Camera-type eye (tissue), 1 donor: ENCODE measurements around the gene DEDD2. TPM values are rescaled to one million over a fixed set of nuclear protein-coding genes. Genes with fewer than 3 reads are reported as not detected.

Source experiments
- total RNA-seq: library from RNA; depleted of rRNA; stranded (reverse); fragments of >200 nt; gene quantifications from one replicate; pipeline ENCODE4 v1.2.3, GENCODE V29; 2014

The DEDD2 gene
- total RNA-seq: 40.6 TPM

GRCh38 chr19:42217520-42218437 is at the start of gene DEDD2:
Gene DEDD2, minus strand, starts transcription at chr19:42217677. Its CDS starts 670 bp downstream, at chr19:42217007.

GRCh38 chr19:42254850-42255765 is 37.6 kb upstream of the DEDD2 start, which contains the start of gene ERF:
Gene ERF, minus strand, starts transcription at chr19:42255128. Its CDS starts 129 bp downstream, at chr19:42254999.

DNA sequence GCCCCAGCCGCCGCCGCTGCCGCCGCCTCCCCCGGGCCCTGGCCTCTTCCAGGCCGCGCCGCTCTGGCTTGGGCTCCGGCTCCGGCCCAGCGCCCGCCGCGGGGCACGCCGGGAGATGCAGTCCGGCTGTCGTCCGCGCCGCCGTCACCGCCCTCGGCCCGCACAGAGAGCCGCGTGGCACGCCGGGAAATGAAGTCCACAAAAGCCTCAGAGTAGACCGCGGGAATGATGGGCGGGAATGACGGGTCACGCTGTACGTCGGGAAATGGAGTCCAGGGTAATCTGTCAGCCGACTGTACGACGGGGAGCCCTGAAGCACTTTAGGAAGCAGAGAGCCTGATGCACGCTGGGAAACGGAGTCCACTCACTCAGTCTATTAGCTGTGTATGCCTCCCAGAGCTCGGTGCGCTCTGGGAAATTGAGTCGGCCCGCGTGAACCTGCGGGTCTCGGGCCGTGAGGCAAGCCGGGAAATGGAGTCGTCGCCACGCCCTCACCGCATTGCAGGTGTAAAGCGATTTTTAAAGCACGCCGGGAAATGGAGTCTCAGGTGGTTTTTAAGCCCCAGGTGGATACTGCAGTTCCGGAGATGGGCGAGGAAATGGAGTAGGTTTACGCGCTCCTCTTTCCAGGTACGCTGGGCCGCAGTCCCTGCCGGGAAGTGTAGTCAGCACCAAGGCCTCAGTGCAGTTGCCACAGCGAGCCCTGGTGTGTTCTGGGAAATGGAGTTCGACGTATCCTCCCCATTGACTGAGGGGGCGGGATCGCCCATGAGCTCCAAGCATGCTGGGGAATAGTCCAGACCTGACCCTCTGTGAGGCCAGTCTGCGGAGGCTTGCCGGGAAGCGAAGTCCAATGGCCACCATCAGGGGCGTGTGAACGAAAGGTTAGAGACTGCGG is 25.3 kb upstream of the DEDD2 start, which contains the start of gene GSK3A:
Gene GSK3A (minus strand): TSS at position 91 of the 898 bp plus-strand sequence. CDS start 137 bp downstream, outside the sequence.

DNA sequence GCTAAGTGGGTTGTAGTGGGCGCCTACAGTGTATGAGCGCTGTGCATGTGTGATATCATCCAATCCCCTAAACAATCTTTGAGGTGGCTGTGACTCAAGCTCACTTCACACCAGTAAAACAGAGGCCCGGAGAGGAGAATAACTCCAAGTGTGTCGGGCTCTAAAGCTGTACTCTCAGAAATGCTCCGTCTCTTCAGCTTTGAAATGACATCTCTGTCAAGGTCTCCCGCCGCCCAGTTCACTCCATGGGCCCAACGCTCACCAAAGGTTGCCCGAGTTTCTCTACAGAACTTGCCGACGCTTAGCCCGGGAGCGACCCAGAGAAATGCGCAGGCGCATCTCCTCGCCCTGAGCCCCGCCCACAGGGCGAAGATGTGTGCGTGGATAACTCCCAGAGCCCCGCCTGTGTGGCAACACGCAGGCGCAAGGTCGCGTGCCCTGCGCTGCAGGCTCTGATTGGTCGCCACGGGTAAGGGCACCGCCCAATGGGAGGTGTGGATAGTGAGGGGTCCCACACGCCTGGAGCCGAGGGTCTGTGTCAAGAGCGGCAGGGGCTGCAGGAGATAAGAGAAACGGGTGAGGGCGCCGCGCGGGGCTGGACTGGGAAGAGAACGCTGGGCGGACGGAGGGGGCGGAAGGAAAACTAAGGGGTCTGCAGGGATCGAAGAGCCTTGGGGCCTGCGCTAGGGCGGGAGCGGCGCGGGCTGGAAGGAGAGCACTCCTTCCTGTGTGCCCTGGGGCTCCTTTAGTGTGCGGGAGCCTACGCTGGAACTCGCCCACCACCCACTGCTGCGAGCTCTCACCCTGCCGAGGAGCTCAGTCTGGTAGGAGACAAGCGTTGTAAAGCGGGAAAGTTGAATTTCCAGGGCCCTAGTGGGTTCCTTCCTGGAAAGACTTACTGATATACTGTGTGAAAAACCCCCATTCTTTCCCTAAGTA is 2.6 kb upstream of the DEDD2 start, which contains the start of gene ZNF526:
Gene ZNF526 (plus strand): TSS at position 501 of the 939 bp plus-strand sequence. CDS start 4,092 bp downstream, outside the sequence.

Other genes with a start within 250 kb of the DEDD2 start
- gene ATP1A3, start 223.4 kb downstream of the DEDD2 start, total RNA-seq: 243 TPM
- gene GRIK5, start 147.5 kb downstream of the DEDD2 start, total RNA-seq: 21.4 TPM
- 21.3 TPM for gene ZNF574, start 141.5 kb downstream of the DEDD2 start, total RNA-seq
- 3.2 TPM for gene POU2F2, start 85.2 kb downstream of the DEDD2 start, total RNA-seq
- gene ZNF526, start 2.6 kb upstream of the DEDD2 start, total RNA-seq: 10.9 TPM
- 34.3 TPM for gene GSK3A, start 24.9 kb upstream of the DEDD2 start, total RNA-seq
- gene ERF, start 37.5 kb upstream of the DEDD2 start, total RNA-seq: 38.5 TPM
- gene CIC, start 51.6 kb upstream of the DEDD2 start, total RNA-seq: 65.5 TPM
- not detected for gene PRR19, start 84.5 kb upstream of the DEDD2 start, total RNA-seq
- gene PAFAH1B3, start 84.9 kb upstream of the DEDD2 start, total RNA-seq: 63.8 TPM
- gene TMEM145, start 95.6 kb upstream of the DEDD2 start, total RNA-seq: 20.5 TPM
- gene MEGF8, start 108.0 kb upstream of the DEDD2 start, total RNA-seq: 44.4 TPM
- gene CNFN, start 172.6 kb upstream of the DEDD2 start, total RNA-seq: not detected
- 22.8 TPM for gene LIPE, start 209.7 kb upstream of the DEDD2 start, total RNA-seq
- gene CXCL17, start 225.3 kb upstream of the DEDD2 start, total RNA-seq: 6.6 TPM